ENCODE measurements around the gene NOTCH4.
"Not testable (repeated sequence)": the region's sequence is repeated elsewhere in the genome, so short reads cannot be mapped to it uniquely, and the experiment has no call there.

Gene NOTCH4

GRCh38 chr6:32223258-32224235 is at the start of gene NOTCH4:
Gene NOTCH4, minus strand, starts transcription at chr6:32224067. Its CDS starts 139 bp downstream, at chr6:32223928.
- no peak for DNase-seq (ENCODE audit: low spot score)

- no peak for DNase-seq (ENCODE audit: low spot score)
Observed at GRCh38 chr6:32271429-32271828, 47.6 kb upstream of the NOTCH4 start.

GRCh38 chr6:32268459-32268858 is 44.6 kb upstream of the NOTCH4 start:
- not testable (repeated sequence) for DNase-seq (ENCODE audit: low spot score)

GRCh38 chr6:32267035-32267434 is 43.2 kb upstream of the NOTCH4 start:
- DNase-seq (ENCODE audit: low spot score) = no peak

- DNase-seq (ENCODE audit: low spot score) = not testable (repeated sequence)
Observed at GRCh38 chr6:32257262-32257661, 33.4 kb upstream of the NOTCH4 start.

- peak; percentile 81 for DNase-seq (ENCODE audit: low spot score)
Observed at GRCh38 chr6:32255199-32256153, 31.6 kb upstream of the NOTCH4 start.

- DNase-seq (ENCODE audit: low spot score) = no peak
Observed at GRCh38 chr6:32254761-32255198, 30.9 kb upstream of the NOTCH4 start.

- no peak for DNase-seq (ENCODE audit: low spot score)
Observed at GRCh38 chr6:32252331-32253009, 28.6 kb upstream of the NOTCH4 start.

- DNase-seq (ENCODE audit: low spot score) = no peak
Observed at GRCh38 chr6:32249262-32249661, 25.4 kb upstream of the NOTCH4 start.

GRCh38 chr6:32247401-32247800 is 23.5 kb upstream of the NOTCH4 start:
- DNase-seq (ENCODE audit: low spot score) = no peak

- peak; percentile 86 for DNase-seq (ENCODE audit: low spot score)
Observed at GRCh38 chr6:32244946-32245398, 21.1 kb upstream of the NOTCH4 start.

GRCh38 chr6:32244270-32244669 is 20.4 kb upstream of the NOTCH4 start:
- DNase-seq (ENCODE audit: low spot score) = no peak

GRCh38 chr6:32242318-32242813 is 18.5 kb upstream of the NOTCH4 start:
- DNase-seq (ENCODE audit: low spot score) = not testable (repeated sequence)

- DNase-seq (ENCODE audit: low spot score) = no peak
Observed at GRCh38 chr6:32240686-32241085, 16.8 kb upstream of the NOTCH4 start.

GRCh38 chr6:32239462-32239861 is 15.6 kb upstream of the NOTCH4 start:
- no peak for DNase-seq (ENCODE audit: low spot score)

GRCh38 chr6:32234934-32235333 is 11.1 kb upstream of the NOTCH4 start:
- DNase-seq (ENCODE audit: low spot score) = no peak

GRCh38 chr6:32226434-32226833 is 2.6 kb upstream of the NOTCH4 start:
- no peak for DNase-seq (ENCODE audit: low spot score)

- DNase-seq (ENCODE audit: low spot score) = no peak
Observed at GRCh38 chr6:32224696-32225095, 829 bp upstream of the NOTCH4 start.

- no peak for DNase-seq (ENCODE audit: low spot score)
Observed at GRCh38 chr6:32222333-32223230, 1.3 kb downstream of the NOTCH4 start.

GRCh38 chr6:32220021-32220420 is 3.8 kb downstream of the NOTCH4 start:
- DNase-seq (ENCODE audit: low spot score) = no peak
